B cell (primary cell): ENCODE results near the gene NLRP2B. TPM values are rescaled to one million over a fixed set of nuclear protein-coding genes. Genes with fewer than 3 reads are reported as not detected.

Experiments used
- ATAC-seq: fragments of 200-7000 bp; cut with Tn5 transposase; one replicate; pipeline ENCODE4 v1.10.0; 2021; ENCODE audit warnings: low read depth, mild to moderate bottlenecking, moderate number of reproducible peaks, moderate library complexity
- CTCF ChIA-PET: fragments of 350-600 bp; sonication (Branson Sonifier 250); formaldehyde crosslinking; loops from one replicate; lab custom pipeline; 2021; ENCODE audit warnings: antibody characterized with exemption, inconsistent platforms; lab: Charles Lee
- POLR2A ChIA-PET: fragments of 350-600 bp; sonication (Branson Sonifier 250); formaldehyde crosslinking; loops from one replicate; lab custom pipeline; 2021; ENCODE audit warnings: antibody characterized with exemption; lab: Charles Lee
- DNase-seq: peaks from one replicate; pipeline ENCODE4 v3.0.0; 2013
- H2AFZ ChIP-seq: 2 replicates; pipeline ENCODE4 v1.6.1; 2012; ENCODE audit warnings: mild to moderate bottlenecking, low read depth, low read length; ENCODE audit not compliant: insufficient read depth, poor library complexity, severe bottlenecking
- H3K27ac ChIP-seq, 2 donors: 1 replicate in 1 of 2; 2 replicates in 1 of 2; pipeline ENCODE4 v1.5.1; 2012 to 2013; ENCODE audit warnings: low read length in 2 of 2, mild to moderate bottlenecking in 2 of 2, moderate library complexity in 1 of 2
- H3K27me3 ChIP-seq, 4 experiments: fragments of 200-600 bp in 1 of 4; sonication (generic) in 1 of 4; replicated peaks in 1 of 4; 1 replicate in 2 of 4; 2 replicates in 2 of 4; pipeline versions ENCODE4 v1.6.1 to v1.7.0; 2013 to 2016; ENCODE audit warnings: low read length in 3 of 4, mild to moderate bottlenecking in 2 of 4, mixed read lengths in 1 of 4, moderate library complexity in 1 of 4; ENCODE audit not compliant: insufficient read depth in 4 of 4, control insufficient read depth in 3 of 4; ENCODE audit errors: control extremely low read depth in 1 of 4
- H3K36me3 ChIP-seq, 2 experiments: replicated peaks in 1 of 2; 1 replicate in 1 of 2; 2 replicates in 1 of 2; pipeline versions ENCODE4 v1.6.1 to v1.7.1; 2013; ENCODE audit warnings: low read length in 1 of 2; ENCODE audit not compliant: insufficient read depth in 2 of 2, control insufficient read depth in 1 of 2; ENCODE audit errors: control extremely low read depth in 1 of 2, extremely low read depth in 1 of 2
- H3K4me1 ChIP-seq, 2 donors: fragments of 200-600 bp in 1 of 2; sonication (generic) in 1 of 2; 1 replicate in 1 of 2; 2 replicates in 1 of 2; pipeline versions ENCODE4 v1.5.1 to v1.6.1; 2013 to 2017; ENCODE audit warnings: low read length in 2 of 2; ENCODE audit not compliant: control insufficient read depth in 2 of 2, insufficient read depth in 2 of 2
- H3K4me2 ChIP-seq: replicated peaks from 2 replicates; pipeline ENCODE3; 2012; ENCODE audit warnings: mild to moderate bottlenecking, low read depth, low read length; ENCODE audit not compliant: poor library complexity, severe bottlenecking
- H3K4me3 ChIP-seq, 5 experiments: fragments of 200-600 bp in 1 of 5; sonication (generic) in 1 of 5; 1 replicate in 3 of 5; 2 replicates in 2 of 5; pipeline versions ENCODE4 v1.5.1 to v1.7.0; 2011 to 2016; ENCODE audit warnings: low read length in 4 of 5, mild to moderate bottlenecking in 4 of 5, low read depth in 2 of 5, control low read depth in 1 of 5, moderate library complexity in 1 of 5; ENCODE audit not compliant: insufficient read depth in 1 of 5; ENCODE audit errors: control extremely low read depth in 1 of 5, extremely low read depth in 1 of 5
- H3K79me2 ChIP-seq: fragments of 200-600 bp; sonication (generic); one replicate; pipeline ENCODE4 v1.6.0; 2016; ENCODE audit warnings: low read length; ENCODE audit not compliant: control insufficient read depth, insufficient read depth
- H3K9ac ChIP-seq: fragments of 200-600 bp; sonication (generic); 2 replicates; pipeline ENCODE4 v1.6.1; 2017; ENCODE audit warnings: mild to moderate bottlenecking, low read length, moderate library complexity
- H3K9me3 ChIP-seq, 3 donors: one replicate each; pipeline versions ENCODE4 v1.6.1 to v1.7.1; 2013; ENCODE audit warnings: low read length in 2 of 3; ENCODE audit not compliant: control insufficient read depth in 2 of 3, insufficient read depth in 1 of 3; ENCODE audit errors: control extremely low read depth in 1 of 3
- H4K20me1 ChIP-seq: 2 replicates; pipeline ENCODE4 v1.6.0; 2012; ENCODE audit warnings: mild to moderate bottlenecking, low read length; ENCODE audit not compliant: insufficient read depth, control insufficient read depth, poor library complexity, severe bottlenecking
- H3K27ac Mint-ChIP-seq: one replicate; pipeline ENCODE4 v1.8.0; 2021; ENCODE audit warnings: mixed read lengths
- H3K27me3 Mint-ChIP-seq: one replicate; pipeline ENCODE4 v1.8.0; 2021; ENCODE audit warnings: mixed read lengths
- H3K4me1 Mint-ChIP-seq: one replicate; pipeline ENCODE4 v1.8.0; 2021; ENCODE audit warnings: mixed read lengths
- H3K4me3 Mint-ChIP-seq: one replicate; pipeline ENCODE4 v1.8.0; 2021; ENCODE audit warnings: mixed read lengths
- H3K9me3 Mint-ChIP-seq: one replicate; pipeline ENCODE4 v1.8.0; 2022; ENCODE audit warnings: mixed read lengths; ENCODE audit not compliant: insufficient read depth
- EZH2 ChIP-seq: IDR thresholded peaks from 2 replicates; pipeline ENCODE4 v1.6.1; 2012; ENCODE audit warnings: borderline replicate concordance, low read depth, mild to moderate bottlenecking, moderate library complexity, low read length; ENCODE audit not compliant: insufficient read depth, poor library complexity, severe bottlenecking
- WGBS: methylation state at CpG from one replicate; pipeline ENCODE4 v1.1.5; 2013; ENCODE audit warnings: missing lambda C conversion rate; ENCODE audit not compliant: insufficient coverage; 5-methylcytosine and 5-hydroxymethylcytosine counted together
- intact Hi-C: fragments of 100-400 bp; cut with micrococcal nuclease; formaldehyde crosslinking; loops from one replicate; pipeline ENCODE4 v1.10.0; 2022
- polyA plus RNA-seq: library from polyadenylated mRNA; depleted of rRNA; stranded (reverse); fragments of >200 nt; gene quantifications from 2 replicates; pipeline ENCODE4 v1.2.3, GENCODE V29; 2012
- total RNA-seq, 2 donors: library from RNA; stranded (reverse); fragments of 120-200 nt in 1 of 2; gene quantifications; 1 replicate in 1 of 2; 2 replicates in 1 of 2; pipeline versions ENCODE4 v1.2.3 to v1.2.4, GENCODE V29; 2013 to 2022
- TF ChIP-seq, protein P1 (sequence below): fragments of 200-600 bp; IDR thresholded peaks from one replicate; pipeline ENCODE4 v1.8.0; 2022; ENCODE audit warnings: antibody characterized with exemption, mild to moderate bottlenecking

NLRP2B gene
- total and polyA plus RNA-seq, 2 donors (not counting 1 experiment from before 2014, with no cell fraction given), result 0.03 TPM; not detected in 1

DNA sequence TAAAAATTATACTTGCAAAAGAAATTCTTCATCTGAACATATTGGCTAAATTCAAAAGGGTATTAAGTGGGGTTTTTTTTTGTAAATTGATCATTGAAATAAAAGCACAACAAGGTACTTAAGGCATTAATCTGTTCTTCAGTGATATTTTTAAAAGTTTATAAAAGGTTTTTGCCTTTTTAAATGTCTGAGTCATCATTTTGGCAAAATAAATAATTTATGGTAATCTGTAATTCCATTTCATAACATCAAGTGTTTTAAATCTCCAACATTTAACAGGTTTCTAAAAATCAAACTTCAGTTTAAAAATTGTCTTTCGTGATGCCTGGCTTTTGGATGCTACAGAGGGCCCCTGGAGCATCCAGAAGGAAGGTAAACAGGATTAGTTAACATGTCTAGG is 27.4 kb downstream of the NLRP2B start:
- no peak overlapping the region for H2AFZ ChIP-seq
- no CpG with 5 or more reads among the region's 1 CpG for WGBS
- H3K27me3 ChIP-seq, result no peaks in the 10 kb centered on the region
- ATAC-seq (no peak), DNase-seq (no peak)
- no peak overlapping the region for H3K4me3 ChIP-seq
- no peaks in the 10 kb centered on the region for H3K27me3 Mint-ChIP-seq
- no peaks in the 10 kb centered on the region for H3K9me3 Mint-ChIP-seq
- H3K4me1 ChIP-seq, result no peaks in the 10 kb centered on the region
- H3K36me3 ChIP-seq, result no peaks in the 10 kb centered on the region
- H4K20me1 ChIP-seq, result no peaks in the 10 kb centered on the region
- no peaks in the 10 kb centered on the region for H3K9me3 ChIP-seq
- H3K79me2 ChIP-seq, result no peaks in the 10 kb centered on the region
- no peaks in the 10 kb centered on the region for H3K4me1 Mint-ChIP-seq
- POLR2A ChIA-PET, result no interaction called here
- no peak overlapping the region for H3K4me3 Mint-ChIP-seq
- CTCF ChIA-PET, result no interaction called here
- intact Hi-C loops, result no loop called here
- no peak overlapping the region for H3K27ac Mint-ChIP-seq
- no peak for TF ChIP-seq EZH2
- TF ChIP-seq, protein P1, sequence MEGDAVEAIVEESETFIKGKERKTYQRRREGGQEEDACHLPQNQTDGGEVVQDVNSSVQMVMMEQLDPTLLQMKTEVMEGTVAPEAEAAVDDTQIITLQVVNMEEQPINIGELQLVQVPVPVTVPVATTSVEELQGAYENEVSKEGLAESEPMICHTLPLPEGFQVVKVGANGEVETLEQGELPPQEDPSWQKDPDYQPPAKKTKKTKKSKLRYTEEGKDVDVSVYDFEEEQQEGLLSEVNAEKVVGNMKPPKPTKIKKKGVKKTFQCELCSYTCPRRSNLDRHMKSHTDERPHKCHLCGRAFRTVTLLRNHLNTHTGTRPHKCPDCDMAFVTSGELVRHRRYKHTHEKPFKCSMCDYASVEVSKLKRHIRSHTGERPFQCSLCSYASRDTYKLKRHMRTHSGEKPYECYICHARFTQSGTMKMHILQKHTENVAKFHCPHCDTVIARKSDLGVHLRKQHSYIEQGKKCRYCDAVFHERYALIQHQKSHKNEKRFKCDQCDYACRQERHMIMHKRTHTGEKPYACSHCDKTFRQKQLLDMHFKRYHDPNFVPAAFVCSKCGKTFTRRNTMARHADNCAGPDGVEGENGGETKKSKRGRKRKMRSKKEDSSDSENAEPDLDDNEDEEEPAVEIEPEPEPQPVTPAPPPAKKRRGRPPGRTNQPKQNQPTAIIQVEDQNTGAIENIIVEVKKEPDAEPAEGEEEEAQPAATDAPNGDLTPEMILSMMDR, result no peak
- H3K27ac ChIP-seq, result no peak overlapping the region
- H3K9ac ChIP-seq, result no peak overlapping the region
- no peak overlapping the region for H3K4me2 ChIP-seq

GRCh38 chrX:57651169-57651919 is 28.7 kb downstream of the NLRP2B start:
- Histone ChIP-seq H3K4me3 (no peak overlapping the region), H4K20me1 (no peaks in the 10 kb centered on the region), H3K27me3 (no peaks in the 10 kb centered on the region), H3K4me1 (no peaks in the 10 kb centered on the region), H3K79me2 (no peaks in the 10 kb centered on the region), H2AFZ (no peak overlapping the region), H3K9ac (no peak overlapping the region), H3K36me3 (no peaks in the 10 kb centered on the region), H3K9me3 (no peaks in the 10 kb centered on the region), H3K4me2 (no peak overlapping the region), H3K27ac (no peak overlapping the region)
- no CpG with 5 or more reads among the region's 4 CpGs for WGBS
- no peak overlapping the region for H3K27ac Mint-ChIP-seq
- ATAC-seq (no peak), DNase-seq (no peak)
- CTCF ChIA-PET, result no interaction called here
- intact Hi-C loops, result no loop called here
- no peaks in the 10 kb centered on the region for H3K4me1 Mint-ChIP-seq
- no peaks in the 10 kb centered on the region for H3K27me3 Mint-ChIP-seq
- no peak overlapping the region for H3K4me3 Mint-ChIP-seq
- TF ChIP-seq, protein P1, result no peak
- no peak for TF ChIP-seq EZH2
- H3K9me3 Mint-ChIP-seq, result no peaks in the 10 kb centered on the region
- POLR2A ChIA-PET, result no interaction called here
